GM12878 (cell line): ENCODE measurements around the gene P3H2. TPM values are rescaled to one million over a fixed set of nuclear protein-coding genes. Genes with fewer than 3 reads are reported as not detected.

ENCODE experiments used
- ATAC-seq: fragments of 200-7000 bp; cut with Tn5 transposase; 3 replicates; pipeline ENCODE4 v1.9.1; 2020; ENCODE audit warnings: mild to moderate bottlenecking, moderate library complexity
- BruUV-seq: library from RNA; stranded (reverse); fragments of 400-500 nt; replicated peaks from 2 replicates; lab custom pipeline; 2021; lab: Mats Ljungman, UMichigan
- CTCF ChIA-PET: fragments of 300-600 bp; sonication (Branson Sonifier 250); formaldehyde crosslinking; extraction: SDS; loops from one replicate; lab custom pipeline; 2021; ENCODE audit warnings: inconsistent platforms; lab: Yijun Ruan, JAX
- POLR2A ChIA-PET: fragments of 350-600 bp; formaldehyde crosslinking; extraction: SDS; loops from one replicate; lab custom pipeline; 2021; ENCODE audit warnings: inconsistent platforms; lab: Charles Lee
- RAD21 ChIA-PET: fragments of 300-600 bp; sonication (Branson Sonifier 250); formaldehyde crosslinking; loops from one replicate; lab custom pipeline; 2023; ENCODE audit warnings: antibody characterized with exemption; ENCODE audit not compliant: unreplicated experiment; lab: Charles Lee
- SMC1A ChIA-PET: fragments of 300-600 bp; sonication (Branson Sonifier 250); formaldehyde crosslinking; loops from one replicate; lab custom pipeline; 2023; ENCODE audit not compliant: unreplicated experiment, uncharacterized antibody; lab: Charles Lee
- DNase-seq: peaks from one replicate; pipeline ENCODE4 v3.0.0-alpha.2; 2011; ENCODE audit warnings: low read depth, low spot score
- FAIRE-seq: peaks from 3 replicates; lab custom pipeline; 2011; peaks lifted over from hg19 to GRCh38; lab: Jason Lieb, UNC
- H2AFZ ChIP-seq: 2 replicates; pipeline ENCODE4 v1.6.0; 2011; ENCODE audit warnings: low read depth, low read length, control low read depth; ENCODE audit not compliant: control insufficient read depth
- H3K27ac ChIP-seq: 2 replicates; pipeline ENCODE4 v1.5.1; 2011; ENCODE audit warnings: control low read depth; ENCODE audit not compliant: control insufficient read depth, insufficient read depth
- H3K27me3 ChIP-seq, 2 experiments: replicated peaks in 1 of 2; 2 replicates each; pipeline versions ENCODE4 v1.6.0 to v1.6.1; 2011; ENCODE audit warnings: low read length in 1 of 2; ENCODE audit not compliant: control insufficient read depth in 2 of 2, insufficient read depth in 2 of 2
- H3K36me3 ChIP-seq, 2 experiments: 2 replicates each; pipeline ENCODE4 v1.5.1; 2011; ENCODE audit warnings: low read length in 1 of 2; ENCODE audit not compliant: control insufficient read depth in 2 of 2, insufficient read depth in 2 of 2
- H3K4me1 ChIP-seq: 2 replicates; pipeline ENCODE4 v1.6.1; 2011; ENCODE audit warnings: mild to moderate bottlenecking, low read length, moderate library complexity, mixed read lengths; ENCODE audit not compliant: control insufficient read depth, insufficient read depth
- H3K4me2 ChIP-seq: 2 replicates; pipeline ENCODE4 v1.6.0; 2011; ENCODE audit warnings: control low read depth; ENCODE audit not compliant: control insufficient read depth, insufficient read depth
- H3K4me3 ChIP-seq: fragments of 200-600 bp; sonication (generic); 2 replicates; pipeline ENCODE4 v1.5.1; 2016
- H3K79me2 ChIP-seq: 2 replicates; pipeline ENCODE4 v1.6.0; 2011; ENCODE audit warnings: low read length; ENCODE audit not compliant: control insufficient read depth, insufficient read depth
- H3K9ac ChIP-seq: 2 replicates; pipeline ENCODE4 v1.8.0; 2011; ENCODE audit warnings: low read length, control low read depth, mixed read lengths; ENCODE audit not compliant: control insufficient read depth, insufficient read depth
- H3K9me3 ChIP-seq: replicated peaks from 3 replicates; pipeline ENCODE4 v1.5.1; 2011; ENCODE audit warnings: mild to moderate bottlenecking, low read length; ENCODE audit not compliant: control insufficient read depth, insufficient read depth
- H4K20me1 ChIP-seq: 2 replicates; pipeline ENCODE4 v1.6.0; 2011; ENCODE audit not compliant: control insufficient read depth, insufficient read depth
- BHLHE40 ChIP-seq, 2 experiments: fragments of 450-650 bp in 1 of 2; IDR thresholded peaks; 2 replicates each; pipeline ENCODE4 v1.6.1; 2011 to 2017; ENCODE audit warnings: low read depth in 2 of 2, borderline replicate concordance in 1 of 2, improper control_type of control experiment in 1 of 2, low read length in 1 of 2, mild to moderate bottlenecking in 1 of 2
- HDGF ChIP-seq: fragments of 450-650 bp; IDR thresholded peaks from 2 replicates; pipeline ENCODE4 v1.6.1; 2016; ENCODE audit warnings: antibody characterized with exemption
- LARP7 ChIP-seq: fragments of 450-650 bp; IDR thresholded peaks from 2 replicates; pipeline ENCODE4 v1.6.1; 2017; ENCODE audit warnings: mild to moderate bottlenecking
- MEF2B ChIP-seq: fragments of 450-650 bp; IDR thresholded peaks from 2 replicates; pipeline ENCODE4 v1.6.1; 2018; ENCODE audit warnings: mild to moderate bottlenecking, moderate library complexity; ENCODE audit not compliant: partially characterized antibody, poor library complexity, severe bottlenecking
- NR2C2 ChIP-seq: IDR thresholded peaks from 2 replicates; pipeline ENCODE4 v1.6.1; 2011; ENCODE audit warnings: borderline replicate concordance, low read depth; ENCODE audit not compliant: control insufficient read depth, insufficient read length
- SMAD1 ChIP-seq: fragments of 450-650 bp; IDR thresholded peaks from 2 replicates; pipeline ENCODE4 v1.6.1; 2018; ENCODE audit warnings: mild to moderate bottlenecking, low read depth; ENCODE audit not compliant: partially characterized antibody
- SUZ12 ChIP-seq: fragments of 200-600 bp; sonication (generic); IDR thresholded peaks from one replicate; pipeline ENCODE4 v1.6.1; 2018; ENCODE audit warnings: antibody characterized with exemption, mild to moderate bottlenecking; ENCODE audit not compliant: unreplicated experiment
- WGBS: methylation state at CpG from one replicate; pipeline ENCODE4 v1.1.6; 2016; ENCODE audit warnings: low lambda C conversion rate; ENCODE audit not compliant: insufficient replicate concordance, insufficient coverage; ENCODE audit errors: missing lambda C conversion rate; 5-methylcytosine and 5-hydroxymethylcytosine counted together
- in situ Hi-C: fragments of 300-500 bp; cut with MboI; formaldehyde crosslinking; loops from 9 replicates; pipeline ENCODE4 v1.14.3; 2018; ENCODE audit warnings: mixed read lengths
- intact Hi-C: fragments of 100-400 bp; cut with micrococcal nuclease; formaldehyde crosslinking; loops from one replicate; pipeline ENCODE4 v1.14.2; 2022; ENCODE audit not compliant: unreplicated experiment
- polyA plus RNA-seq, 11 experiments: library from polyadenylated mRNA; depleted of rRNA in 4 of 11; unstranded in 6 of 11; stranded (reverse) in 5 of 11; fragments of >200 nt; fragmentation: Nextera tagmentation in 4 of 11; fragmentation: Illumina TruSeq in 1 of 11; extraction: Ambion mirVana in 4 of 11; extraction: Trizol in 1 of 11; gene quantifications; 1 replicate in 1 of 11; 2 replicates in 10 of 11; pipeline versions ENCODE4 v1.2.1 to v1.2.3, GENCODE V29; 2011 to 2016; ENCODE audit warnings: inconsistent platforms in 2 of 11, missing spikeins in 2 of 11, low read depth in 1 of 11
- total RNA-seq, 4 experiments: library from RNA; depleted of rRNA in 3 of 4; stranded (reverse); fragments of >200 nt in 3 of 4; fragmentation: Illumina TruSeq in 1 of 4; extraction: Trizol in 1 of 4; gene quantifications; 2 replicates each; pipeline versions ENCODE4 v1.2.1 to v1.2.3, GENCODE V29; 2013 to 2021

Gene P3H2
- total and polyA plus RNA-seq, 10 of the 15 experiments (the other 5 are each of a cell fraction or from before 2014, with no cell fraction given) = 27.0 to 97.6 (median 83.2) TPM

DNA sequence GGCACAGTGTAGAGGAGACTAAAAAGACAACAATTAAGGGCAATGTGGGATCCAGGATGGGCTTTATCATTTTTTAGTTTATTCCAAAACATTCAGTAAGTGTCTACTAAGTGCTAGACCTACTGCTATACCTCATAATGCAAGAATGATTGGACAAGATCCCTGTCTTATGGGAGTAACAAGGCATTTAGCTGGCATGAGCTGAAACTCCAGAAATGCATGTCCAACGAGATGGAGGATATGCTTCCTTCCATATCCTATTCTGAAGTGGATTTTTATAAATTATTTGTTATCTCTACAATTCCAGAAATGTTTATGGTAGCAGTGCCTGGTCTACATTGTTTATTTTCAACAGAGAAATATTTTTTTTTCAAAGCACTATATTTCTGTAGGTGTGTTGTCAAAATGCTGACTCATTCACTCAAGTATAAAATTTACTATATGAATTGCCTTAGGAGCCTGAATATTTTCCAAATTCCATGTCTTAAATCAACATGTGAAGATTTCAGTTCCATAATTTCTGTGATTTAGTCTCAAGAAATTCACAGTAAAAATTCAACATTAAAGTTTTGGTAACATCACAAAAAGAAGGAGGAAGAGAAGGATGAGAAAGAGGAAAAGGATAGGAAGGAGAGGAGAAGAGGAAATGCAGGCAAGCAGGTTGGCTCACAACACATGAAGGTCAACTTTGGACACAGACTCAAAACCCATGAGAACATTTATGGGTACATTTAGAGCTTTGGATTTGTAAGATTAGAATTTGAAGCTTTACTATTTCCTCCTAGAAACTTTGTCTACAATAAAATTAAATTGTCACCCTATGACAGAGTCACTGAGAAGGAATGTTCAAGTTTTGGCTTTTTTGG, 88.6 kb downstream of the P3H2 start:
- DNase-seq (no peak), FAIRE-seq (no peak), ATAC-seq (no peak)
- H2AFZ ChIP-seq = no peak overlapping the region
- H3K36me3 ChIP-seq = no peaks in the 10 kb centered on the region
- no peak overlapping the region for H3K4me2 ChIP-seq
- no TSS peak for BruUV-seq
- no peaks in the 10 kb centered on the region for H3K79me2 ChIP-seq
- no peaks in the 10 kb centered on the region for H3K9me3 ChIP-seq
- CTCF ChIA-PET = interaction anchor here (0.7 kb wide), 2 partner anchors 9 to 259 kb away, joined by 3 to 5 read pairs; no protein-coding TSS in a partner anchor
- no peak overlapping the region for H3K27ac ChIP-seq
- POLR2A ChIA-PET = interaction anchor here (0.5 to 1.6 kb wide), 3 partner anchors 11 to 85 kb away, joined by 4 read pairs; no protein-coding TSS in a partner anchor
- RAD21 ChIA-PET = no interaction called here
- H3K4me3 ChIP-seq = no peak overlapping the region
- WGBS = 6% methylated on average over 1 of the region's 1 CpG
- in situ Hi-C loops (no loop called here), intact Hi-C loops (no loop called here)
- no peaks in the 10 kb centered on the region for H4K20me1 ChIP-seq
- TF ChIP-seq LARP7 (no peak), NR2C2 (no peak), MEF2B (no peak), HDGF (no peak), SUZ12 (no peak), BHLHE40 (IDR thresholded peaks at IDR 0.05; ENCODE audit: borderline replicate concordance in 1 of 2, low read depth in 2 of 2, low read length in 1 of 2) (no peak), SMAD1 (no peak)
- H3K9ac ChIP-seq = no peak overlapping the region
- no peaks in the 10 kb centered on the region for H3K4me1 ChIP-seq
- no peaks in the 10 kb centered on the region for H3K27me3 ChIP-seq
- SMC1A ChIA-PET = interaction anchor here (0.6 to 1.4 kb wide), 5 partner anchors 22 to 89 kb away, joined by 3 read pairs; partner anchors contain the start of gene P3H2
